Measurements from ENCODE around the gene SCN2B.

SCN2B gene

GRCh38 chr11:118175031-118175992 is 1.1 kb downstream of the SCN2B start:
- no peak for DNase-seq (ENCODE audit: low read depth)

- no peak for DNase-seq (ENCODE audit: low read depth)
These were observed 2.4 kb downstream of the SCN2B start for GRCh38 chr11:118174006-118174567.

GRCh38 chr11:118172356-118172755 is 4.1 kb downstream of the SCN2B start:
- no peak for DNase-seq (ENCODE audit: low read depth)

- peak; percentile 59 for DNase-seq (ENCODE audit: low read depth)
These were observed 5.0 kb downstream of the SCN2B start for GRCh38 chr11:118171269-118172062.

- no peak for DNase-seq (ENCODE audit: low read depth)
These were observed 5.6 kb downstream of the SCN2B start for GRCh38 chr11:118170882-118171268.

- DNase-seq (ENCODE audit: low read depth) = no peak
These were observed 6.2 kb downstream of the SCN2B start for GRCh38 chr11:118170231-118170630.

GRCh38 chr11:118169300-118170140 is 6.9 kb downstream of the SCN2B start:
- DNase-seq (ENCODE audit: low read depth) = no peak

GRCh38 chr11:118168751-118169150 is 7.7 kb downstream of the SCN2B start:
- no peak for DNase-seq (ENCODE audit: low read depth)

- no peak for DNase-seq (ENCODE audit: low read depth)
These were observed 8.1 kb downstream of the SCN2B start for GRCh38 chr11:118168316-118168715.

- DNase-seq (ENCODE audit: low read depth) = no peak
These were observed 8.5 kb downstream of the SCN2B start for GRCh38 chr11:118167906-118168305.

GRCh38 chr11:118167253-118167652 is 9.2 kb downstream of the SCN2B start:
- no peak for DNase-seq (ENCODE audit: low read depth)

- DNase-seq (ENCODE audit: low read depth) = no peak
These were observed 9.8 kb downstream of the SCN2B start for GRCh38 chr11:118166641-118167040.

GRCh38 chr11:118164885-118165284 is 11.6 kb downstream of the SCN2B start:
- no peak for DNase-seq (ENCODE audit: low read depth)

- no peak for DNase-seq (ENCODE audit: low read depth)
These were observed 12.9 kb downstream of the SCN2B start for GRCh38 chr11:118163494-118163893.

- DNase-seq (ENCODE audit: low read depth) = no peak
These were observed 13.6 kb downstream of the SCN2B start for GRCh38 chr11:118162846-118163245.

GRCh38 chr11:118161786-118162185 is 14.7 kb downstream of the SCN2B start:
- no peak for DNase-seq (ENCODE audit: low read depth)

- DNase-seq (ENCODE audit: low read depth) = no peak
These were observed 19.1 kb downstream of the SCN2B start for GRCh38 chr11:118157186-118157895.

GRCh38 chr11:118156531-118157185 is 19.8 kb downstream of the SCN2B start:
- DNase-seq (ENCODE audit: low read depth) = no peak

- no peak for DNase-seq (ENCODE audit: low read depth)
These were observed 20.5 kb downstream of the SCN2B start for GRCh38 chr11:118155776-118156530.

- no peak for DNase-seq (ENCODE audit: low read depth)
These were observed 21.8 kb downstream of the SCN2B start for GRCh38 chr11:118154641-118155040.
